GM08714 (cell line): ENCODE data around the gene NPAS3.

Experiments used
- H3K4me3 ChIP-seq: fragments of 200-500 bp; sonication (Bioruptor generic); 2 replicates; pipeline ENCODE4 v1.5.1; 2014; ENCODE audit warnings: mild to moderate bottlenecking, low read length, inconsistent platforms
- ZNF274 ChIP-seq: IDR thresholded peaks from 2 replicates; pipeline ENCODE4 v1.6.1; 2012; ENCODE audit warnings: mild to moderate bottlenecking, low read depth, low read length

NPAS3 gene

GRCh38 chr14:33114331-33114730 lies 175.7 kb downstream of the NPAS3 start:
- H3K4me3 ChIP-seq, result no peak overlapping the region
- no peak for TF ChIP-seq ZNF274

- TF ChIP-seq ZNF274, result no peak
- H3K4me3 ChIP-seq, result no peak overlapping the region
Observed at GRCh38 chr14:33118668-33119067, 180.0 kb downstream of the NPAS3 start.

- no peak overlapping the region for H3K4me3 ChIP-seq
- TF ChIP-seq ZNF274, result no peak
Observed at GRCh38 chr14:33120341-33120740, 181.7 kb downstream of the NPAS3 start.

DNA sequence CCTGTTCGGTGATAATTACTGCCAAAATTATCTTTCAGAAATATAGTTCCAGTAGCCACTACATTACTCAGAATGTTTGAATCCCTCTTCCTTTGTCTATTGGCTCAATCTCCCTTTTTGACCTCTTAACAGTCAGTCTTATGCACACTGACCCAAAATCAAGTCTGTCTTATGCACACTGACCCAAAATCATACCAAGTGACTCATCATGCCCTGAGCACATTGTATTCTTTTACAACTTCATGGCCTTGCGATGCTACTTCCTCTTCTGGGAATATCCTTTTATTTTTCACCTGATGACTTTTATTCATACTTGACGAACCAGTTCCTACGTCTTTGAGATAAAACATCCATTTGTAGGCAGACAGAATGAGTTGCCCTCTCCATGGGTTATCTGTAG lies 182.3 kb downstream of the NPAS3 start:
- no peak for TF ChIP-seq ZNF274
- no peak overlapping the region for H3K4me3 ChIP-seq

DNA sequence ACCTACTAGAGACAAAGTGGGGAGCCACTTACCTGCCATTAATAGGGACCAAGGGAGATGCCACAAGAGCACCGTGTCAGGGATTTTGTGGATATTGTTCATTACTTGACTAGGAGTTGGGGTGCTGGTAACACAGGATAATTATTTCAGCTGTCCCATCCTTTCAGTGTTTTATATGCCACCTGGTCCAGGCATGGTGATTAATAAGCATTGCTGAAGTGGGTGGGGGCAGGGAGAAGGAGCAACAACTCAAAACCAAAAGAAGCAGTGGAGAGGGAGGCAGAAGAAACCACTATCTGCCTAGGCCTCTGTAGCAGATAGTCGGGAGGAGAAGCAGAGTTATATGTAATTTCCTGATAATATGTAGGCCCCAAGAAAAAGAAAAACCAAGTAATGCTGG lies 184.6 kb downstream of the NPAS3 start:
- TF ChIP-seq ZNF274, result no peak
- no peak overlapping the region for H3K4me3 ChIP-seq

DNA sequence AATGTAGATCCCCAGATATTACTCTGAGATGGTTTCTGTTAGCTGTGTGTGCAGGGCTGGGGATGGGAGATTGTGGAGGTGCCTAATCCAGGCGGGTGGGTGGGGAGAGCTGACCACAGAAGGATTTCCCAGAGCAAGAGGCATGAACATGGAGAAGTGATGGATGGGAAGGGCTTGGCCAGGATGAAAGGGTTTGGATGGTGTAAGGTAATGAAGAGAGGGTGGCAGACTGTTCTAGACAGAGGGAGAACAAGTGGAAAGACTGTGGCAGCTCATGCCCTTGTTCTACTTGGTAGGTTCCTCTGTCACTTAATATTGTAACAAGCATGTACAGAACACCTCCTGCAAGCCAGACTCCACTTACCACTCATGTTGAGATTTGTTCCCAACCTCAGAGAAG lies 187.8 kb downstream of the NPAS3 start:
- H3K4me3 ChIP-seq, result no peak overlapping the region
- TF ChIP-seq ZNF274, result no peak

GRCh38 chr14:33127531-33127930 lies 188.9 kb downstream of the NPAS3 start:
- no peak for TF ChIP-seq ZNF274

GRCh38 chr14:33131801-33132200 lies 193.1 kb downstream of the NPAS3 start:
- no peak for TF ChIP-seq ZNF274
- H3K4me3 ChIP-seq, result no peak overlapping the region

More at GRCh38 chr14:33127531-33127930, 188.9 kb downstream of the NPAS3 start:
- no peak overlapping the region for H3K4me3 ChIP-seq

- no peak for TF ChIP-seq ZNF274
- H3K4me3 ChIP-seq, result no peak overlapping the region
Observed at GRCh38 chr14:33134162-33134561, 195.5 kb downstream of the NPAS3 start.

DNA sequence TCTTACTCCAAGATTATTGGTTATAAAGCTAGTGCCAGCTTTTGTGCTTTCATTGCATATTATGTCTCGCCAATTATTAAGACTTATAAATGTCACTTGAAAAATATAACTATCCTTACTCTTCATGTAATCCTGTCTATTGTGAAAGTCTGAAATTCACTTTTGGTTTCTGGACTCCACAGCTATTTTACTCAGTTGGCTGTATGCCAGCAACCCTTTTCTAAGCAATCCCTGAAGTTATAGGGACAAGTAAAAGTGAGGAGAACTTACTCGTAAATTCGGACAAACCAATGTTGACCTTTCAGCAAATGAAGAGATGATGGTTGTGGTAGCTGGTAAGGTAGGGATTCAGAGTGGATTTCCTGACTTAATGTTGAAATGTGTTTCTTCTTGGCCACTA lies 196.3 kb downstream of the NPAS3 start:
- TF ChIP-seq ZNF274, result no peak
- H3K4me3 ChIP-seq, result no peak overlapping the region

- H3K4me3 ChIP-seq, result no peak overlapping the region
- no peak for TF ChIP-seq ZNF274
Observed at GRCh38 chr14:33150666-33151428, 212.2 kb downstream of the NPAS3 start.

DNA sequence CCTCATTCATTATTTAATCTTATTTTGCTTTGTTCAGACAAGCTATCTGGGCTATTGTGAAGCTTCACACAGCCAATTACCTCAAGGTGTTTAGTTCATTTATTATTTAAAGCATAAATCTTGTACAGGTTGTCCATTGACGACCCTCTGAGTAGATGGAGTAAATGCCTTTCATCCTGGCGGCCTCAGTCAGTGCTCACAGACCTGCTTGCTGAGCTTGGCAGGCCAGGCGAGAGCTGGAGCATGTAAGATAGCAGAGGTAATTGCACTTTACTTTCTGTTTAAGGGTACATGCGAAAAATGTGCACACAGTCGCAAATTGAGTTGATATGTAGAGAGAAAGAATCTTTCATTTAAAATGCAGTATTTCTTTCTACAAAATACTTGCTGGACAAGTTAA lies 224.4 kb downstream of the NPAS3 start:
- no peak for TF ChIP-seq ZNF274

DNA sequence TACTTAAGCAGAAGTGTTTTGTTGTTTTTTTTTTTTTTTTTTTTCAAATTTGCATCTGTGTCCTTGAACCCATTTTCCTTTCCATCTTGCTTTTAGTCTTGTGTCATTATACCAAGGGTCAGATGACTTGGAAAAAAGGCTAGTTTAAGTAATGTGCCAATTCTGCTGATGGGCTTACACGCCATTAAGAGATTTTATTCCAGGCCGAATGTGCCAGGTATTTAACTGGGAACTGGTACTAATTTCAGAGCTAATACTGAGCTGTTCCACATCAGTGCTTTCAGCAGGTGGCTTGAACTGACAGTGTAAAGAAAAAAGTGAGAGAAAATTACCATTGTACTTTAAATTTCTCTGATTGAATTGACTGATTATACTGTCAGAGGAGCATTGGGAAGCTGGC lies 224.9 kb downstream of the NPAS3 start:
- no peak overlapping the region for H3K4me3 ChIP-seq
- no peak for TF ChIP-seq ZNF274

More for the DNA sequence above, 224.4 kb downstream of the NPAS3 start:
- H3K4me3 ChIP-seq, result no peak overlapping the region

DNA sequence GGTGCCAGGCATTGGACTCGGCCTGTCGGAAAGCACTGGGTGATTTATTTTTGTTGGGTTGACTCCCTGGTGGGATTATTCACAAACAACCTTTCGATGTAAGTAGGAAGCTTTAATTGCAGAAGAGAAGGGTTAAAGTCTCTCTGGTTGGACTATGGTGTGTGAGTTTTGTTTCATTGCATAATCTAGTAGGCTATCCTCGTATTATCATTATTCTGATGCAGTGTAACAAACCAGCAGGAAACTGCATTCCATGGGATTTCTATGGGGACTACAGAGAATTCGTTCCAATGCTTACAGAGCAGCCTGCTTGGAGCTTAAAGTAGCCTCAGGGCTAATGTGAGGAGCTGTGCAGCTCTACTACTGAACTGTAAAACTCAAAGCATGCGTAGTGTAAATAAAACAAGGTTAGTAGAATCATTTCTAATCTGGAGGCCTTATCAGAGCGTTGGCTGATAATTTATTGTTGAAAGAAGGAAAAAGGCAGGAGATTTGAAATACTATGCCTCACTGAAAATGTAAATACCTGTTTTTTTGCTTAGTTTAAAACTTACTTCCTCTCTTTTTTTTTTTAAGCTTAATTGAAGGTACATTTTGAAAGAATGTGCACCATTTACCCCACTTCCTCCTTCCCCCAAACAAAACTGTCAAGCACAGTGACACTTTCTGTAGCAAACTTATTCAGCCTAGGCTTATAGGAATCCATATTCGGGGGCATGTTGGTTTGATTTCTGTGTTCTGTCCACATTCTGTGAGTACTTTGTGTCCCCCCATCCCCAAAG lies 226.7 kb downstream of the NPAS3 start:
- no peak for TF ChIP-seq ZNF274
- no peak overlapping the region for H3K4me3 ChIP-seq

- no peak for TF ChIP-seq ZNF274
- H3K4me3 ChIP-seq, result no peak overlapping the region
Observed at GRCh38 chr14:33165926-33166289, 227.2 kb downstream of the NPAS3 start.

GRCh38 chr14:33175951-33176350 lies 237.3 kb downstream of the NPAS3 start:
- TF ChIP-seq ZNF274, result no peak
- H3K4me3 ChIP-seq, result no peak overlapping the region
